ENCODE results near the gene RFX3.

The RFX3 gene

DNA sequence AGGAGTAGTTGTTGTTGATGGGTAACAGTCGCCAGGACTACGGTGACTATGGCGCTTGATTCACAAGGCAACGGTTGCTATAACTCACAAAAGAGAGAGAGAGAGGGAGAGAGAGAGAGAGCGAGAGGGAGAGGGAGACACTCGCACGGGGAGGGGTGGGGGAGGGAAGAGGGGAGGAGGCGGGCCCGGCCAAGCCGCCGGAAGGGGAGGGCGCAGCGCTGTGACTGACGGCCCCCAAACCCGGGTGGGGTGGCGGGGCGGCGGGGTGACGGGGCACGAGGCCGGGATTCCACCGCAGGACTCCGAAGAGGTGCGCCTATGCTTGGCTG lies at the start of gene RFX3:
TSS of gene RFX3 (minus strand) at position 166 of the 329 bp plus-strand sequence. CDS start 130,413 bp downstream, outside the sequence.
- peak; percentile 67 for DNase-seq

GRCh38 chr9:3571500-3571899 lies 45.7 kb upstream of the RFX3 start:
- no peak for DNase-seq

- no peak for DNase-seq
These were observed 43.7 kb upstream of the RFX3 start for GRCh38 chr9:3569529-3569928.

DNA sequence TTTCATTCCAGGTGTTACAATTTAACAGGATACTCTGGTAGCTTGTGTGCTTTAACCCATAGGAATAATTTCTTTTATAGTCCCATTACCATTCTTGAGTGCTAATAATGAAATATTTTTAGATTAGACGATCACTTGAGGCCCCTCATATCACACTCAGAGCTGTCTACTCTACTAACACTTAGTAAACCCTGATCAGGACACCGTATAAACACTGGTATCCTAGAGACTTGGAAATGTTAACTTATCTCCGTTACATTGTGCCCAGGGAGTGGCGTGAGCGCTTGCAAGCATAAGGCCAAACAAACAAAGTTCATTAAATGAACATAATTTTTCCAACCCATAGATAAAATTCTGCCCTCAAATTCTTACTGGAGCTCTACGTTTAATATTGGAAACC lies 42.2 kb upstream of the RFX3 start:
- no peak for DNase-seq

- no peak for DNase-seq
These were observed 27.4 kb upstream of the RFX3 start for GRCh38 chr9:3553076-3553765.

- no peak for DNase-seq
These were observed 23.4 kb upstream of the RFX3 start for GRCh38 chr9:3549225-3549624.

- DNase-seq = no peak
These were observed 22.8 kb upstream of the RFX3 start for GRCh38 chr9:3548648-3549047.

GRCh38 chr9:3541206-3541605 lies 15.4 kb upstream of the RFX3 start:
- DNase-seq = no peak

GRCh38 chr9:3534614-3535404 lies 9.0 kb upstream of the RFX3 start:
- DNase-seq = no peak

DNA sequence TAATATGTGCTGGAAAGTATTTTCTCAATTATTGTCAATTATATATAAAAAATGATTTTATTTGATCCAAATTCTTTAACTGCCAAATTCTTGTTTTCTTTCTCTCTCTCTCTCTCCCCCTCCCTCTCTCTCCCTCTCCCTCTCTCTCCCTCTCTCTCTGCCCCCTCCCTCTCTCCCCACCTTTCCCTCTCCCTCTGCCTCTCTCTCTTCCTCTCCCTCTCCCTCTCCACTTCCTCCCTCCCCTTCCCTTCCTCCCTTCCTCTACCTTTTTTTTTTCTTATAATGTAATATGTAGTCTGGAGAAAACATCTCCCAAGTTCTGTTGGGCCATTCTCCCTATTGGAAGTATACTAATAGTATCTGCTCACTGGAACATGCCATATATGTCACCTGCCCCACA lies 6.4 kb upstream of the RFX3 start:
- no peak for DNase-seq

DNA sequence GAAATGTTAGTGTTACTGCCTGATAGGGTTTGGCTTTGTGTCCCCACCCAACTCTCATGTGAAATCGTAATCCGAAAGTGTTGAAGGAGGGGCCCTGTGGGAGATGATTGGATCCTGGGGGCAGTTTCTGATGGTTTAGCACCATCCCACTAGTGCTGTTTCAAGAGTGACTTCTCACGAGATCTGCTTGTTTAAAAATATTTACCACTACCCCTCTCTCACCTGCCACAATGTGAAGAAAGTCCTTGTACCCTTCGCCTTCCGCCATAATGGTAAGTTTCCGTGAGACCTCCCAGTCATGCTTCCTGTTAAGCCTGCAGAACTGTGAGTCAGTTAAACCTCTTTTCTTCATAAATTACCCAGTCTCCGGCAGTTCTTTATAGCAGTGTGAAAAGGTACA lies 2.6 kb upstream of the RFX3 start:
- DNase-seq = no peak

GRCh38 chr9:3526997-3527940 lies 1.5 kb upstream of the RFX3 start:
- DNase-seq = no peak

DNA sequence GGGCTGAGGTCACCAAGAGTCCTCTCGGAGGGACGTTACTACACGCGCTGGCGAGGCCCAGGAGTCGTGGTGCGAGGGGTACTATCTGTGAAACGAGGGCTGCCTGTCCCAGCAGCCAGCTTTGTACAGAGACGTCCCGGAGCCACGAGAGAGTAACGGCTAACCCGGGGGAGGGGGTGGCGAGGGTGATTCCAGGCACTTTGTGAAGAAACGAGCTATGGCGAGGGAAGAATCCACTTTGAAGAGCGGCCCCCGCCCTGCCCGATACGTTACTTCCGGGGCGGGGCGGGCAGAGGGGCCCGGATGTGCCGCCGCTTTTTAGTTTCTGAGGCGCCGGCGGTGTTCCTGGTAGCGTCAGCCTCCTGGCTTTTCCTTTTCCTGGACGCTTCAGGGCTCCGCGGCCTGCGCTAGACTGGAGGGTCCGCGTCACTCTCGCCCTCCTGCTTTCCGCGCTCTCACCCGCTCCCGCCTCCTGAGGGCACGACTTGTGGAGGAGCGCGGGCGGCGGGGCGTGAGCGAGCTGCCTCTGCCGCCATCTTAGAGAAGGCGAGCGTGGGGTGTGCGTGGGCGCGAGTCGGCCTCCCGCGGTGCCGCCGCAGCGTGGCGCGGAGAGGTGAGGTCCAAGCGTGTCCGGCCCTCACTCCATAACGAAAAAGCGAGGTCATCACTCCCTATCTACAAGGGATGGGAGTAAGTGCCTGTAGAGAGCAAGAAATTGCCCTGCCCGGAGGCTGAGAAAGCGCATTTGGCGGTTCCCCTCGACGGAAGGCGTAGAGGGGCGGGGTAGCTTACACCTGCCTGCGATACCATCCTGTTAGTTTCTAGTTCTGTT lies 580 bp upstream of the RFX3 start:
- peak; percentile 37 for DNase-seq

GRCh38 chr9:3525096-3525835 lies 535 bp downstream of the RFX3 start:
- DNase-seq = no peak

- no peak for DNase-seq
These were observed 3.8 kb downstream of the RFX3 start for GRCh38 chr9:3521966-3522365.

- no peak for DNase-seq
These were observed 5.2 kb downstream of the RFX3 start for GRCh38 chr9:3520564-3520963.

GRCh38 chr9:3517377-3518048 lies 8.3 kb downstream of the RFX3 start:
- no peak for DNase-seq

GRCh38 chr9:3516667-3517330 lies 9.0 kb downstream of the RFX3 start:
- no peak for DNase-seq

- no peak for DNase-seq
These were observed 10.4 kb downstream of the RFX3 start for GRCh38 chr9:3515405-3515804.

GRCh38 chr9:3514786-3515185 lies 11.0 kb downstream of the RFX3 start:
- DNase-seq = no peak
